CD4-positive, CD25-positive, alpha-beta regulatory T cell (primary cell): ENCODE results near the gene EML5. TPM values are rescaled to one million over a fixed set of nuclear protein-coding genes. Genes with fewer than 3 reads are reported as not detected.

ENCODE experiments used
- ATAC-seq, 2 donors: fragments of 150-1000 bp; cut with Tn5 transposase; one replicate each; pipeline ENCODE4 v1.10.0; 2021; ENCODE audit warnings: low read depth in 2 of 2, moderate number of reproducible peaks in 2 of 2, moderate library complexity in 1 of 2
- DNase-seq, 3 donors: peaks; one replicate each; pipeline versions ENCODE4 v3.0.0 to v3.0.0-alpha.2; 2012 to 2022; ENCODE audit warnings: mixed read lengths in 1 of 3
- H3K27ac ChIP-seq: one replicate; pipeline ENCODE4 v1.7.0; 2013; ENCODE audit warnings: mild to moderate bottlenecking, low read length; ENCODE audit not compliant: insufficient read depth, poor library complexity, severe bottlenecking
- H3K27me3 ChIP-seq: one replicate; pipeline ENCODE4 v1.7.0; 2013; ENCODE audit warnings: low read length; ENCODE audit not compliant: control insufficient read depth, insufficient read depth
- H3K36me3 ChIP-seq: one replicate; pipeline ENCODE4 v1.7.0; 2013; ENCODE audit warnings: mild to moderate bottlenecking, low read length, moderate library complexity; ENCODE audit not compliant: control insufficient read depth, insufficient read depth
- H3K4me1 ChIP-seq: 2 replicates; pipeline ENCODE4 v1.7.0; 2013; ENCODE audit warnings: mild to moderate bottlenecking, low read length; ENCODE audit not compliant: insufficient read depth, control insufficient read depth, poor library complexity, severe bottlenecking
- H3K4me3 ChIP-seq: one replicate; pipeline ENCODE4 v1.7.0; 2013; ENCODE audit warnings: low read depth, mild to moderate bottlenecking, low read length, moderate library complexity
- H3K9me3 ChIP-seq, 2 experiments: 1 replicate in 1 of 2; 2 replicates in 1 of 2; pipeline ENCODE4 v1.7.0; 2013; ENCODE audit warnings: low read length in 2 of 2, mild to moderate bottlenecking in 1 of 2, moderate library complexity in 1 of 2; ENCODE audit not compliant: control insufficient read depth in 2 of 2
- H3K27ac Mint-ChIP-seq, 3 donors: one replicate each; pipeline ENCODE4 v1.8.0; 2020 to 2022; ENCODE audit warnings: mild to moderate bottlenecking in 3 of 3, mixed read lengths in 3 of 3, moderate library complexity in 2 of 3
- H3K27me3 Mint-ChIP-seq: one replicate; pipeline ENCODE4 v1.8.0; 2022; ENCODE audit warnings: mild to moderate bottlenecking, mixed read lengths
- H3K36me3 Mint-ChIP-seq: one replicate; pipeline ENCODE4 v1.8.0; 2020; ENCODE audit warnings: mixed read lengths
- H3K4me1 Mint-ChIP-seq, 4 donors: one replicate each; pipeline ENCODE4 v1.8.0; 2020 to 2022; ENCODE audit warnings: mixed read lengths in 4 of 4, mild to moderate bottlenecking in 1 of 4
- H3K4me3 Mint-ChIP-seq, 4 donors: one replicate each; pipeline ENCODE4 v1.8.0; 2020 to 2022; ENCODE audit warnings: mild to moderate bottlenecking in 4 of 4, mixed read lengths in 4 of 4, moderate library complexity in 3 of 4
- H3K9me3 Mint-ChIP-seq, 7 donors: one replicate each; pipeline ENCODE4 v1.8.0; 2020 to 2022; ENCODE audit warnings: mixed read lengths in 7 of 7, mild to moderate bottlenecking in 3 of 7, moderate library complexity in 2 of 7
- polyA plus RNA-seq, 4 donors: library from polyadenylated mRNA; unstranded; fragments of 300-500 nt; fragmentation: Illumina TruSeq; gene quantifications; one replicate each; pipeline ENCODE4 v1.2.3, GENCODE V29; 2021
- total RNA-seq: library from RNA; stranded (reverse); gene quantifications from one replicate; pipeline ENCODE4 v1.2.3, GENCODE V29; 2022

The EML5 gene
- total and polyA plus RNA-seq, 5 donors from 2014 or later = 0.11 to 0.69 (median 0.24) TPM; not detected in 1

DNA sequence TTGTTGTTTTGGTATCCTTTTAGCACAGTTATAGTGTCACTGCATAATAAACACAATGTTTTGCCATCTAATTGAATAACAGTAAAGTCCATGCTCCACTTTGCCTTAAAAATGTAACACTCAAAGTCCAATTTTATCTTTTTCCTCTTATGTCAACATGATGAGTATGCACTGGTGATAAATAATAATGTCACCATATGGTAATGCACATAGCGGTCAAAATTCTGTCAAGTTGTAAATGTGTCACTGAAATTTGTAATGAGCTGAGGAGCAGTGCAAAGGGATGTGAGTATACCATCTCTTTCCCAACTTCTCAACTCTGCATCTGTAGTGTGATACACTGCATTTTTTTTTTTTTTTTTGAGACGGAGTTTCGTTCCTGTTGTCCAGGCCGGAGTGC is 65.7 kb downstream of the EML5 start:
- Mint-ChIP-seq H3K36me3 (no peaks in the 10 kb centered on the region), H3K4me1 (no peaks in the 10 kb centered on the region), H3K27ac (no peak overlapping the region), H3K9me3 (peaks cover 0 to 2% (median 0%) of the 10 kb centered on the region in 7 donors), H3K27me3 (no peaks in the 10 kb centered on the region), H3K4me3 (no peak overlapping the region)
- no peaks in the 10 kb centered on the region for H3K36me3 ChIP-seq
- no peaks in the 10 kb centered on the region for H3K4me1 ChIP-seq
- no peaks in the 10 kb centered on the region for H3K27me3 ChIP-seq
- ATAC-seq (no peak), DNase-seq (no peak)
- no peak overlapping the region for H3K27ac ChIP-seq
- H3K9me3 ChIP-seq = no peaks in the 10 kb centered on the region
- no peak overlapping the region for H3K4me3 ChIP-seq

DNA sequence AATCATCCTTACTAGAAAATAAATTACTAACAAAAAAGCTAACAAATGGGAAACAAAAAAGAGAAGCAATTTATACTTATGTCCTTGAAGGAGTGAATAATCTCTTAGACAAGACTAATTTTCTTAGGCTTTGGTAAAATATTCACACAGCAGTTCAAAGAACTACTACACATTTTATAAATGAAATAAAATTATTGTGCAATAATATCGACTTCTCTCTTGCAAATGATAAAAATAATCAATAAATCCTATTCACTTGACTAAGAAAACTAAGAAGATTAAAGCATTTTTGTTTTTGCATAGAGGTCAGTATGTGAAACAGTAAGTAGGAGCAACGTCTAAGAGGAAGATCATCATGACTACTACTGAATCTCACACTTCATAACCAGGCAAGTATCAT is 82.0 kb downstream of the EML5 start:
- H3K9me3 Mint-ChIP-seq = no peaks in the 10 kb centered on the region
- no peak for DNase-seq
- H3K27me3 ChIP-seq = no peaks in the 10 kb centered on the region
- H3K4me3 Mint-ChIP-seq = no peak overlapping the region
- ATAC-seq = no peak
- no peaks in the 10 kb centered on the region for H3K36me3 ChIP-seq
- H3K27ac Mint-ChIP-seq = no peak overlapping the region
- H3K27me3 Mint-ChIP-seq = no peaks in the 10 kb centered on the region
- H3K4me1 Mint-ChIP-seq = no peaks in the 10 kb centered on the region
- H3K27ac ChIP-seq = no peak overlapping the region
- H3K4me3 ChIP-seq = no peak overlapping the region
- peaks cover 5% of the 10 kb centered on the region for H3K36me3 Mint-ChIP-seq
- no peaks in the 10 kb centered on the region for H3K4me1 ChIP-seq
- H3K9me3 ChIP-seq = no peaks in the 10 kb centered on the region

DNA sequence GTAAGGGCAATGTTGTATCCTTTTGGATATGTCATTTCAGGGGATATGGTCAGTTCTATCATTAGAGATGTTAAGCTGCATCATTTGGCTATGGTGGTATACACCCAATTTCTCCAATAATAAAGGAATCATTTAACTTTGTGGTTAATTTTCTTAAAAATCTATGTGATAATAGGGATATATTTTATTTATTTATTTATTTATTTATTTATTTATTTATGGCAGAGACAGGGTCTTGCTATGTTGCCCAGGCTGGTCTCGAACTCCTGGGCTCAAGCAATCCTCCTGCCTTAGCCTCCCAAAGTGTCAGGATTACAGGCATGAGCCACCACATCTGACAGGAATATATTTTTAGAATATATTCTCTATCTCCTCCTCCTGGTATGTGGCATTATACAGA is 85.7 kb downstream of the EML5 start:
- DNase-seq (no peak), ATAC-seq (no peak)
- no peaks in the 10 kb centered on the region for H3K4me1 ChIP-seq
- H3K4me3 Mint-ChIP-seq = no peak overlapping the region
- H3K27ac Mint-ChIP-seq = no peak overlapping the region
- H3K36me3 Mint-ChIP-seq = peaks cover 8% of the 10 kb centered on the region
- no peak overlapping the region for H3K27ac ChIP-seq
- H3K4me3 ChIP-seq = no peak overlapping the region
- H3K27me3 ChIP-seq = no peaks in the 10 kb centered on the region
- H3K9me3 ChIP-seq = no peaks in the 10 kb centered on the region
- no peaks in the 10 kb centered on the region for H3K9me3 Mint-ChIP-seq
- no peaks in the 10 kb centered on the region for H3K27me3 Mint-ChIP-seq
- no peaks in the 10 kb centered on the region for H3K36me3 ChIP-seq
- no peaks in the 10 kb centered on the region for H3K4me1 Mint-ChIP-seq

DNA sequence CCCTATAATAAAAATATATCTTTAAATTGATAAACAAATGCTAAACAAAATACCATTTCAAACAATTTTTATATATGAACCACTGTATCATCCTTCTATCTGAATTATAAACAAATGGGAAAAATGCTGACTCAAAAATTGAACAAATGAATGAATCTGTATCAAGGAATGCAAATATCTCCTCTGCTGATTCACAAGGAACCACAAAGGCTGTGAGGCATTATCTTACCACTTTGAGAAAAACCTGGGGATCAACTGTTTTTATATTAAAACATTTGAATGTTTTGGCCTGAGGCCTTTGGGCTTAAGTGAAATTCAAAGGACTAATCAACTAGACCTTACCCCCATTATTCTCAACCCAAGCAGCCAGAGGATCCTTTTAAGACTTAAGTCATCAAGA is 86.3 kb downstream of the EML5 start:
- DNase-seq (no peak), ATAC-seq (no peak)
- no peaks in the 10 kb centered on the region for H3K36me3 ChIP-seq
- H3K9me3 ChIP-seq = no peaks in the 10 kb centered on the region
- no peaks in the 10 kb centered on the region for H3K27me3 Mint-ChIP-seq
- H3K9me3 Mint-ChIP-seq = no peaks in the 10 kb centered on the region
- H3K27ac Mint-ChIP-seq = no peak overlapping the region
- H3K4me3 ChIP-seq = no peak overlapping the region
- H3K4me3 Mint-ChIP-seq = no peak overlapping the region
- H3K36me3 Mint-ChIP-seq = peaks cover 8% of the 10 kb centered on the region
- H3K4me1 ChIP-seq = no peaks in the 10 kb centered on the region
- no peaks in the 10 kb centered on the region for H3K27me3 ChIP-seq
- H3K27ac ChIP-seq = no peak overlapping the region
- no peaks in the 10 kb centered on the region for H3K4me1 Mint-ChIP-seq

DNA sequence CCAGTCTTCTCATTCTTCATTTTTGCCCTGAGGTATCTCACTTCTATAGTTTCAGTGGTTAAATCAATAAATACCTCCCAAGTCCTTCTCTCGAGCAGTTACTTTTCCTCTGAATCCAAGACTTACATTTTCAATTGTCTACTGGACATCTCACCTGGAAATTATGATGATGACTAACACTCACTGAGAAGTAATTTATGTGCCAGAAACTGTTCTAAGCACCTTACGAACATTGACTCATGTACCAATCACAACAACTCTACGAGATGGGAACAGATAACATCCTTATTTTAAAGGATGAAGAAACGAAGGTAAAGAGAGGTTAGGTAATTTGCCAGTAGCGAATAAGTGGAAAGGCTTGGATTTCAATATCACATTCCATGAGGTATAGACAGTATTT is 94.1 kb downstream of the EML5 start:
- peaks cover 6% of the 10 kb centered on the region for H3K36me3 Mint-ChIP-seq
- peaks cover 2% of the 10 kb centered on the region for H3K27me3 ChIP-seq

DNA sequence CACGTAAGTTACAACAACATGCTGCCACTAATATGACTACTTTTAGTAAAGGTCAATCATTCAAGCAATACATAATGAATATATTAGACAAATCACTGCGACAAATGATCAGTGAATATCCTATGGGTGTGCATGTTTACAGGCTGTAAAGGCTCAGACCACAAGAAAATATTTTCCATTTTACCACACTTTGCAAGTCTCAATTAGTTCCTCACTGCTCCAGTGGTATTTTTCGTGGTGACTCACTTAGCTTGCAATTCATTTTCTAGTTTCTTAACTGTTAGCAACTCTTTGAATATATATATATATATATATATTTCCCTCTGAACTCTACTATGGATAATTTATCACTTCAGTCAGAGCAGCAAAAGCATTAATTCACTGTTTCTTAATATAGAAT is 96.9 kb downstream of the EML5 start:
- H3K27me3 ChIP-seq = peaks cover under 1% of the 10 kb centered on the region
- DNase-seq (no peak), ATAC-seq (no peak)
- no peak overlapping the region for H3K27ac ChIP-seq
- peaks cover 6% of the 10 kb centered on the region for H3K36me3 Mint-ChIP-seq
- H3K9me3 Mint-ChIP-seq = no peaks in the 10 kb centered on the region
- H3K27ac Mint-ChIP-seq = no peak overlapping the region
- H3K4me1 Mint-ChIP-seq = no peaks in the 10 kb centered on the region
- no peaks in the 10 kb centered on the region for H3K4me1 ChIP-seq
- peaks cover 8% of the 10 kb centered on the region for H3K27me3 Mint-ChIP-seq
- H3K4me3 Mint-ChIP-seq = no peak overlapping the region
- H3K9me3 ChIP-seq = no peaks in the 10 kb centered on the region
- H3K36me3 ChIP-seq = no peaks in the 10 kb centered on the region
- H3K4me3 ChIP-seq = no peak overlapping the region

More for the DNA sequence above, 94.1 kb downstream of the EML5 start:
- peaks cover 8% of the 10 kb centered on the region for H3K27me3 Mint-ChIP-seq
- Histone ChIP-seq H3K36me3 (no peaks in the 10 kb centered on the region), H3K4me3 (no peak overlapping the region), H3K27ac (no peak overlapping the region), H3K9me3 (no peaks in the 10 kb centered on the region), H3K4me1 (no peaks in the 10 kb centered on the region)
- H3K27ac Mint-ChIP-seq = no peak overlapping the region
- no peak overlapping the region for H3K4me3 Mint-ChIP-seq
- ATAC-seq (no peak), DNase-seq (no peak)
- H3K9me3 Mint-ChIP-seq = no peaks in the 10 kb centered on the region
- no peaks in the 10 kb centered on the region for H3K4me1 Mint-ChIP-seq

DNA sequence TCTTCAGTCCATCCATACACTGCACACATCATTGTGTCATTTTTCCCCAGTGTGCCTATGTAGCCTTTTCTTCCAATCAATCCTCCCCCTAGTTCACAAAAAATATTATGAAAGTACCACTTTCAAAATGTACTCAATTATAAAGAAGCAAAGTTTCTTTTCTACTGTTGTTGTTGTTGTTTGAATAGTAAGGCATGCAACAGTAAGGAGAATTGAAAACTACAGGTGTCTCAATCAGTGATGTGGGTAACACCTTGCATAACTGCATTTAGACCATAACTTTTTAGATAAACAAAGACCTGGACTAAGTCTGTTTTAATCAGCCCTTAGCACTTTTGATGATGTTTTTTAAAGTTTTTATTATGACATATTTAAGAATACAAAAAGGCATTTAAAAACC is 104.4 kb downstream of the EML5 start:
- Mint-ChIP-seq H3K4me1 (no peaks in the 10 kb centered on the region), H3K36me3 (no peaks in the 10 kb centered on the region), H3K9me3 (no peaks in the 10 kb centered on the region), H3K4me3 (no peak overlapping the region), H3K27me3 (no peaks in the 10 kb centered on the region), H3K27ac (no peak overlapping the region)
- H3K27ac ChIP-seq = no peak overlapping the region
- no peaks in the 10 kb centered on the region for H3K27me3 ChIP-seq
- no peak overlapping the region for H3K4me3 ChIP-seq
- DNase-seq = no peak
- H3K9me3 ChIP-seq = no peaks in the 10 kb centered on the region
- H3K36me3 ChIP-seq = no peaks in the 10 kb centered on the region
- ATAC-seq = no peak
- H3K4me1 ChIP-seq = no peaks in the 10 kb centered on the region

DNA sequence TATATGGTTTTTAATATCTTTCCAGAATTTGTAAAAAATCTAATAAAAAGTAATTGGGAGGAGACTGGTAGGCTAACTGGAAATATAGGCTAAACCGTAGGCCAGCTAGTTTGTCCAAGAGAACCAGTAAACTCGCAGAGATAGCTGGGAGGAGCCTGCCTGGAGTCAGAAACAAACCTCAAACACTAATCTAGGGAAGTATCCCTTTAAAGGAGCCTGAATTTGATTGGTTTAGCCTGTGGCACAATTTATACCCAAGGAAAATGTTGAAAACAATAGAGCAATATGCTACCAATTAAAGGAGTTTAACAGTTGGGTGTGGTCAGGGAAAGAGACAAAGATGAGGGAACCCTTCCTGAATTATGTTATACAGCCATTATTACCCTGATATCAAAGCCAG is 109.6 kb downstream of the EML5 start:
- ATAC-seq = no peak
- no peaks in the 10 kb centered on the region for H3K36me3 ChIP-seq
- Mint-ChIP-seq H3K27me3 (no peaks in the 10 kb centered on the region), H3K27ac (no peak overlapping the region), H3K4me1 (no peaks in the 10 kb centered on the region), H3K36me3 (peaks cover 4% of the 10 kb centered on the region), H3K9me3 (no peaks in the 10 kb centered on the region), H3K4me3 (no peak overlapping the region)
- no peaks in the 10 kb centered on the region for H3K4me1 ChIP-seq
- H3K27me3 ChIP-seq = no peaks in the 10 kb centered on the region
- no peaks in the 10 kb centered on the region for H3K9me3 ChIP-seq
- DNase-seq = no peak
- no peak overlapping the region for H3K27ac ChIP-seq
- no peak overlapping the region for H3K4me3 ChIP-seq
